HepG2 (cell line): ENCODE measurements around the gene JTB. TPM values are rescaled to one million over a fixed set of nuclear protein-coding genes. Genes with fewer than 3 reads are reported as not detected.

Experiments
- ATAD3A ChIP-seq: sonication (generic); formaldehyde crosslinking; IDR thresholded peaks from 2 replicates; pipeline ENCODE4 v1.4.0; 2020; ENCODE audit warnings: missing genetic modification reagents
- FOXJ3 ChIP-seq: sonication (generic); formaldehyde crosslinking; IDR thresholded peaks from 2 replicates; pipeline ENCODE4 v1.4.0; 2020; ENCODE audit warnings: missing genetic modification reagents, mild to moderate bottlenecking, borderline replicate concordance
- FUBP1 ChIP-seq: sonication (generic); formaldehyde crosslinking; IDR thresholded peaks from 2 replicates; pipeline ENCODE4 v1.5.1; 2020; ENCODE audit warnings: missing genetic modification reagents, mild to moderate bottlenecking, borderline replicate concordance
- HNF4A ChIP-seq: sonication (generic); formaldehyde crosslinking; IDR thresholded peaks from 2 replicates; pipeline ENCODE4 v1.4.0; 2020; ENCODE audit warnings: missing genetic modification reagents
- HOMEZ ChIP-seq: IDR thresholded peaks from 2 replicates; pipeline ENCODE4 v1.6.1; 2016; ENCODE audit warnings: low read depth
- MAFK ChIP-seq, 2 experiments: IDR thresholded peaks in 1 of 2; conservative IDR thresholded peaks in 1 of 2; 2 replicates each; pipeline ENCODE4 v1.6.1; 2011; ENCODE audit warnings: improper control_type of control experiment in 2 of 2, low read length in 2 of 2
- MTA3 ChIP-seq: sonication (generic); formaldehyde crosslinking; IDR thresholded peaks from 2 replicates; pipeline ENCODE4 v1.4.0; 2020; ENCODE audit warnings: missing genetic modification reagents
- MYPOP ChIP-seq: sonication (generic); formaldehyde crosslinking; IDR thresholded peaks from 2 replicates; pipeline ENCODE4 v1.8.1; 2023; ENCODE audit warnings: mild to moderate bottlenecking, moderate library complexity, missing genetic modification reagents
- RFXANK ChIP-seq: IDR thresholded peaks from 2 replicates; pipeline ENCODE4 v1.6.1; 2016
- SP2 ChIP-seq: sonication (generic); formaldehyde crosslinking; IDR thresholded peaks from 2 replicates; pipeline ENCODE4 v1.5.1; 2020; ENCODE audit warnings: mild to moderate bottlenecking, missing genetic modification reagents
- TRAFD1 ChIP-seq: sonication (generic); formaldehyde crosslinking; IDR thresholded peaks from 2 replicates; pipeline ENCODE4 v1.5.1; 2020; ENCODE audit warnings: missing genetic modification reagents, mild to moderate bottlenecking, borderline replicate concordance
- ZBTB34 ChIP-seq: sonication (generic); formaldehyde crosslinking; IDR thresholded peaks from 2 replicates; pipeline ENCODE4 v1.8.0; 2022; ENCODE audit warnings: mild to moderate bottlenecking, missing genetic modification reagents
- ZMYM3 ChIP-seq: sonication (generic); formaldehyde crosslinking; IDR thresholded peaks from 2 replicates; pipeline ENCODE4 v1.5.1; 2020; ENCODE audit warnings: mild to moderate bottlenecking, missing genetic modification reagents
- ZNF234 ChIP-seq: sonication (generic); formaldehyde crosslinking; conservative IDR thresholded peaks from 2 replicates; pipeline ENCODE4 v1.5.1; 2020; ENCODE audit warnings: mild to moderate bottlenecking, missing genetic modification reagents
- ZNF253 ChIP-seq: sonication (generic); formaldehyde crosslinking; IDR thresholded peaks from 2 replicates; pipeline ENCODE4 v1.8.0; 2022; ENCODE audit warnings: mild to moderate bottlenecking, missing genetic modification reagents, borderline replicate concordance
- ZNF639 ChIP-seq: conservative IDR thresholded peaks from 2 replicates; pipeline ENCODE4 v1.6.1; 2018; ENCODE audit warnings: missing genetic modification reagents
- ZNF678 ChIP-seq: sonication (generic); formaldehyde crosslinking; IDR thresholded peaks from 2 replicates; pipeline ENCODE4 v1.4.0; 2020; ENCODE audit warnings: mild to moderate bottlenecking, missing genetic modification reagents
- ZSCAN20 ChIP-seq: sonication (generic); formaldehyde crosslinking; IDR thresholded peaks from 2 replicates; pipeline ENCODE4 v1.4.0; 2020; ENCODE audit warnings: missing genetic modification reagents, mild to moderate bottlenecking, borderline replicate concordance
- polyA plus RNA-seq, 8 experiments: library from polyadenylated mRNA; depleted of rRNA in 3 of 8; stranded (reverse) in 7 of 8; unstranded in 1 of 8; fragments of >200 nt; fragmentation: Illumina TruSeq in 4 of 8; extraction: Trizol in 4 of 8; gene quantifications; 2 replicates each; pipeline versions ENCODE4 v1.2.1 to v1.2.3, GENCODE V29; 2011 to 2016; ENCODE audit warnings: low read depth in 4 of 8, missing spikeins in 1 of 8, mixed read lengths in 1 of 8; ENCODE audit not compliant: insufficient read depth in 1 of 8
- total RNA-seq, 5 experiments: library from RNA; depleted of rRNA; stranded (reverse); fragments of >200 nt; fragmentation: Illumina TruSeq; extraction: Trizol; gene quantifications; 2 replicates each; pipeline ENCODE4 v1.2.3, GENCODE V29; 2016; ENCODE audit warnings: low read depth in 1 of 5

The JTB gene
- total and polyA plus RNA-seq, 2 of the 13 experiments (the other 11 are each of a cell fraction or from before 2014, with no cell fraction given) = 96.7 to 99.2 TPM

GRCh38 chr1:153976819-153977249 is 640 bp downstream of the JTB start (continued):
- no peak for TF ChIP-seq FUBP1 (CRISPR knock-in tag)
- no peak for TF ChIP-seq ZBTB34 (CRISPR knock-in tag)
- TF ChIP-seq ATAD3A = no peak
- TF ChIP-seq HOMEZ (CRISPR knock-in tag) = no peak
- TF ChIP-seq TRAFD1 (CRISPR knock-in tag) = no peak
- no peak for TF ChIP-seq ZNF234
- no peak for TF ChIP-seq MYPOP (CRISPR knock-in tag)
- TF ChIP-seq SP2 (CRISPR knock-in tag) = no peak
- no peak for TF ChIP-seq MTA3
- TF ChIP-seq FOXJ3 = no peak
- no peak for TF ChIP-seq ZNF253 (CRISPR knock-in tag)
- no peak for TF ChIP-seq ZMYM3
- TF ChIP-seq ZSCAN20 (CRISPR knock-in tag) = peak; percentile 82; the same call in 1 of the 2 replicates
- TF ChIP-seq MAFK (conservative IDR thresholded peaks at IDR 0.05 in 1 of 2, IDR thresholded peaks at IDR 0.05 in 1 of 2; ENCODE audit: low read length in 2 of 2) = no peak
- TF ChIP-seq HNF4A (CRISPR knock-in tag) = no peak
- no peak for TF ChIP-seq ZNF678 (CRISPR knock-in tag)
- TF ChIP-seq RFXANK (CRISPR knock-in tag) = no peak
- no peak for TF ChIP-seq ZNF639 (CRISPR knock-in tag)
